SK-N-DZ (cell line): ENCODE data around the gene ACTL8.
"Not testable (repeated sequence)": the region's sequence is repeated elsewhere in the genome, so short reads cannot be mapped to it uniquely, and the experiment has no call there.

ENCODE experiments used
- DNase-seq: peaks from one replicate; pipeline ENCODE4 v3.0.0-alpha.2; 2015; ENCODE audit warnings: low spot score

Gene ACTL8

DNA sequence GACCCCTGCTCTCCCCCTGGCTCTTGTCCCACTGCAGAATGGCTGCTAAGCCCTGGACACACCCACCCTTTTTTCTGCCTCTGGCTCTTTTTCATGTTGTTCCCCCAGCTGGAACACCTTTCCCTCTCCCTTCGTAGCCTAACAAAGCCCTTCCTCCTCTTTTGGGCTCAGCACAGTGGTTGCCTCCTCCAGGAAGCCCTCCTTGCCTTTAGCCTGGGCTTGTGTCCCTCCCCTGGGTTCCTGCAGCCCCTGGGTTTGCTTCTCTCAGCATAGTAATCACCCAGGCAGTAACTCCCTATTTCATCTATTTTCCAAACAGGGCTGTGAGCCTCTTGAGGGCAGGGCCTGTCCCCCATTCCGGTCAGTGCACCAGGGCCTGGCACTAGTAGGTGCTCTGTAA is 19.8 kb upstream of the ACTL8 start:
- no peak for DNase-seq

DNA sequence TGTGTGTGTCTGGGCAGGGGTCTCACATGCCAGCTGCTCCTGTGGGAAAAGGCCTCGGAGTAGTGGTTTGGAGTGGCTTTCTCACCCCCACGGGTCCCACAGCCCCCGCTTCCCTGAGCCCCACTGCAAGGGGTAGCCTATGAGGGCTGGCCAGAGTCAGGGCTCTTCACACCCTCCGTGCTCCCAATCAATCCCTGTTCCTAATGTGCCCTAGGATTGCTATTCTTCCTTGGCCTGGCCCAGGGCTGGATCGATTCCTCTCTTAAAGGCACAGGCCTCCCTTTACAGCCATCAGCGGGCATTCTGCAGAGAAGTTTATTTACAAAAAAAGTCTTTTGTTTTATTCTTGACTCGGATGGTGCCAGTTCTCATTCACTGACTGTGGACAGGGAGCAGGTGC is 19.3 kb upstream of the ACTL8 start:
- no peak for DNase-seq

DNA sequence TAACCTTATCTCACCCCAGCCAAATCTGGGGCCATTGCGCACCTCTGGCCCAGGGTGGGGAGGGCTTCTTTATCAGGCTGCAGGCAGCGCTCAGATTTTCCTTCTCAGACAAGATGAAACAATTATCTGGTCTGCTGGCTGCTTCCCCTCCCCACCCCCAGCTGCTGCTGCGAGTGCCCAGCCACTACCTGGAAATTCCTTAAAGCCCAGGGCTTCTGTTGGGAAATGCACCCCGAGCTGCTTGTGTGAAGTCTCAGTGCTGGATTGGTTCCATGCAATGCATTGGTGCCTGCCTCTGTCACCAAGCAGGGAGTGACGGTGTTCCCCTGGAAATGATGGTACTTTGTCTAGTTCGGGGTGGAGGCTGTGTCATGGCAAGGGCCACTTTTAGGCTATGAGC is 18.5 kb upstream of the ACTL8 start:
- DNase-seq, result no peak

DNA sequence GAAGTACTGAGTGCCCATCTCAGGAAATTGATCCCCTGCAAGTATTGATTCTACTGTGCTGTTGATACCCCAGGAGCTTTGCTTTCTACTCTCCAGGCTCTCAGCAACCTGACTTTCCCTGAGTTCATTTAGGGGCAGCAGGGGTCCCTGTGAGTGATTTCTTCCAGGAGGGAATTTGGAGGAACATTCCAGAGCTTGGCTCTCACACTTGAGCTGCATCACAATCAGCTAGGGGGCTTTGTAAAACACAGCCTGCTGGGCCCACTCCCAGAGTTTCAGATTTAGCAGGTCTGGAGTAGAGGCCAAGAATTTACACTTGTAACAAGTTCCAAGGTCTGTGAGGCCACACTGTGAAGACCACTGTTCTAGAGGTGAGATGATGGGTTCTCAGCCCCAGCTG is 16.1 kb upstream of the ACTL8 start:
- DNase-seq, result no peak

DNA sequence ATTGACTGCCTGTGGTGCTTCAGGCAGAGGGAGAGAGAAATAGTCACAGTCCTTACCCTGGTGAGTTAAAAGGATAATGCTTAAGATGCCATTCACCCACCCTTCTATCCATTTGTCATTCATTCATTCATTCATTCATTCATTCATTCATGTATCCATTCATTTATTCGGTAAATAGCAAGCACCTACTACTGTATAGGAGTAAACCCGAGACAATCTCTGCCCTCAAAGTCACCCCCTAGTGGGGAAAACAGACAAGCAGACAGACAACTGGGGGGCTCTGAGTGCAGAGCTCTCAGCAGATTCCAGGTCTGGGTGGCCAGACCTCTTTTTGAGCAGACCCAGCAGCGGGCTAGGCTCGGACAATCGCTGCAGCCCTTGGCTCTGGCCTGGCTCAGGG is 14.1 kb upstream of the ACTL8 start:
- DNase-seq, result no peak

DNA sequence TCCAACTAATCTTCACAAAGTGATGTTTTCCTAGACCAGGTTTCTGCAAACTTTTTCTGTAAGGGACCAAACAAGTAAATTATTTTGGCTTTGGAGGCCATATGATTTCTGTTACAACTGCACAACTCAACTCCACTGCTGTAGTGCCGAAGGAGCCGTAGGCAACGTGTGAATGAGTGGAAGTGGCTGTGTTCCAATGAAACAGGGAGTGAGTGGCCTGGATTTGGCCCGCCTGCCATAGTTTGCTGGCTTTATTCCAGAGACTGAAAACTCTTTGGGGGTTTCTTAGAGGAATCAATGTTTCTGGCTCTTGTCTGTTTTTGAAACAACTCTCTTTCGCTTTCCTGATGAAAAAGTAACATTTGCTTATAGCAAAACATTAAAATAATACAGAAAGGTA is 12.6 kb upstream of the ACTL8 start:
- no peak for DNase-seq

DNA sequence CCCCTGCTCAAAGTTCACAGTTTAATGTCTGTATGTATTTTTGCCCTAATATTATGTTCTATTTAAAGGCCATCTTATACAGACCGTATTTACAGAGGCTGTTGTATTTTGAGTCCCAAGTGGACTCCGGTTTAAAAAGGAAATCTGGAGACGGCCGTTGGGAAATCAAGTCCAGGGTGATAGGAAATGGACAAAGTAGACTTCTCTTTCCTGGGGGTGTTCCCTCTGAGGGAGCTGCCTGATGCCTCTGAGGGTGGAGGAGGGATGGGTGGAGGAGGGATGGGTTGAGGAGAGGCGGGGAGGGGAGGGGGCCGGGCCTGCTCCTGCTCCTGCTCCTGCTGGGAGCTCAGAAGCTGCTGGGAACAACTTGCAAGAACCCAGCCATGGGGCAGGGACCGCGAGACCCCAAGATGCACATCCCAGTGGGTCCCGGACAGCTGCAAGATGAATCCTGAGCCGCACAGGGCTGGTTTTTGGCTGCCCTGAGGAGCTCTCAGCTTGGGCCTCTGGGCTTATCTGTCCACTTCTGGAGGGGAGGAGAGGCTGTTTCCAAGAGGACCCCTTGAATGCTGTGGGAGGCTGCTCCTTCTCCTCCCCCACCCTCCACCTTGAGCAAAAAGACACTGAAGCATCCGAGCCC is 12.0 kb upstream of the ACTL8 start:
- DNase-seq, result no peak

DNA sequence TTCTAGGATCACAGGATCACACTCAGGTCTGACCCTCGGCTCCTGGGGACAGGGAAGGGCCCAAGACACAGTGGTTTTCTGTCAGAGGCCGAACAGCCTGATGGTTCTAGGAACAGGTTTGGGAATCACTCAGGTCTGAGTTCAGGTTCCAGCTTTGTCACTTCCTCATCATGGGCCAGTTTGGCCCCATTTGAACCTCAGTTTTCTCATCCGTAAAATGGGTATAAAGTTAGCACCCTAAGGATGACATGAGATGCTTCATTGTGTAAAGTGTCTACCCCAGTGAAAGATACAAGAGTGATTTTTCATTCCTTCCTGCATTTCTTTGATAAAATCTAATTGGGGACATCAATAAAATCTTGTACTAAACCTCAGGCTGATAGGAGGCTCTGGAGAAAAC is 11.2 kb upstream of the ACTL8 start:
- DNase-seq, result no peak

DNA sequence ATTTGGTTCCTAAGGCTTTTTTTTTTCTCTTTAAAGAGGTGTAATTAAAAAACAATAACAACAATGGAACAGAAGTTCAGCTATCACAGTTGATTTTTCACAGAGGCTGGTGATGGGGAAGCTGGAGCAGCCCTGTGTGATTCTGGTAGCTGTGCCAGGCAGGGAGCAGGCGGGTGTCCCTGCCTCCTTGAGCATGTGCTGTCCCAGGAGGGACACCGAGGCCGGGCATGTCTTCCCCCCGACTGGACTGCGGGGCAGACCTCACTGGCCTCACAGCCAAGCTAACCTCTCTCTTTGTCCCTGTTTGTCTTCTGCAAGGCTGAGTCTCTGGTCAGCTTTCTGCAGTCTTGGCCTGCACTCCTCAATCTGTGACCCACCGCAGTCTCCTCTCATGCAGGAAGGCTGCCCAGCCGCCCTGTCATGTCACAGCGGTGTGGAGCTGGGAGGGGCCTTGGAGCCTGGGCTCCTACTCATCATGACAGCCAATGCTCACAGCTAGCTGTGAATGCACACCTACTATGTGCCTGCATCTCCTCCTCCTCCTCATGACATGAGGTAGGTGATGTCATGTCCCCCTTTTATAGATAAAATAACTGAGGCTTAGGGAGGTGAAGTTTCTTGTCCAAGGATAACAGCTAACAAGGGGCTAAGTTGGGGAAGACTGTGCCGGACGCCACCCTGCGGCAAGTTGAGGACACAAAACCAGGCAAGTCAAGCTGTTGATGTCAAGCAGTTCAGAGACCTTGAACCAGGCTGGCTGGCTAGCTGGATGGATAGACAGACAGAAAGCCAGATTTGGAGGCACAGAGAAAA is 10.3 kb upstream of the ACTL8 start:
- DNase-seq, result no peak

DNA sequence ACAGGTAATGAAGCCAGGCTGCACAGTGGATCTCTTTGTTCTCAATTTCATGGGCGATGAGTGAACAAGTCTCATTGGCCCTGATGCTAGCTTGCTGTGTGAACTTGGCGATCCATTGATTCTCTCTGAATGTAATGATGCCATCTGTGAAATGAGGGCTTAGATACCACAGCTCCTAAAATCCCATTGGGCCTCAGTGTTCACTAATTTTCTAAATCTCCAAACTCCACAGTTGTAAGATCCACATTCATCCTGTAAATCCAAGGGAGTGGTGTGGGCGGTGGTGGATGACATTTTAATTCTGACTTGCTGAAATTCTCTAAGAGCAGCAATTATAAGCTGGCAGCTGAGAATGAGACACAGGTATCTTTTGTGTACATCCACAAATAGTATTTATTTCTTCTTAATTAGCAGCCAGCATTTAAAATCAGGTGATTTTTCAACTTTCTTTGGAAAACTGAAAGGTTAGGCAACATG is 9.6 kb upstream of the ACTL8 start:
- DNase-seq, result no peak

DNA sequence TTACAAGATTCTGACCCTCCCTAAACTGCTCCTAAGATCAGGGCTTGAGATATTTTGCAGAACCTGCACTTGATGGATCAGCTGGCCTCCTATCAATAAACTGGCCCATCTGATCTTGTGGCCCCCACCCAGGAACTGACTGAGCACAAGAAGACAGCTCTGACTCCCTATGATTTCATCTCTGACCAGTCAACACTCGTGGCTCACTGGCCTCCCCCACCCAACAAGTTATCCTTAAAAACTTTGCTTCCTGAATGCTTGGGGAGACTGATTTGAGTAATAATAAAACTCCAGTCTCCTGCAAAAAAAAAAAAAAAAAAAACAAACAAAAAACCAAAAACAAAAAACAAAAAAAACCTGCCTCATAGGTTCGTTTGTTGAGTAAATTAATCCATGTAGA is 8.9 kb upstream of the ACTL8 start:
- DNase-seq, result not testable (repeated sequence)

DNA sequence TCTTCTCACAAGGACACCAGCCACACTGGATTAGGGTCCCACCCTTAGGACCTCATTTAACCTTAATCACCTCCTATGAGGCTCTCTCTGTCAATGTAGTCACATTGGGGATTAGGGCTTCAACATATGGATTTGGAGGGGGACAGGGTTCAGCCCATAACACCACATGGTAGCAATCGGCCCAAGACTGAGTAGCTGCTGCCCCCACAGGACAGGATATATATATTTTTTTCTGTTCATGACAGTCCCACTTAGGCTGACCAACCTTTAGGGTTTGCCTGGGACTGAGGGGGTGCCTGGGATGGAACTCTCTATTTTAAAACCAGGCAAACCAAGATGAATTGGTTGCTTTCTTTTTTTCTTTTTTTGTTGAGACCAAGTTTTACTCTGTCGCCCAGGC is 8.2 kb upstream of the ACTL8 start:
- no peak for DNase-seq

DNA sequence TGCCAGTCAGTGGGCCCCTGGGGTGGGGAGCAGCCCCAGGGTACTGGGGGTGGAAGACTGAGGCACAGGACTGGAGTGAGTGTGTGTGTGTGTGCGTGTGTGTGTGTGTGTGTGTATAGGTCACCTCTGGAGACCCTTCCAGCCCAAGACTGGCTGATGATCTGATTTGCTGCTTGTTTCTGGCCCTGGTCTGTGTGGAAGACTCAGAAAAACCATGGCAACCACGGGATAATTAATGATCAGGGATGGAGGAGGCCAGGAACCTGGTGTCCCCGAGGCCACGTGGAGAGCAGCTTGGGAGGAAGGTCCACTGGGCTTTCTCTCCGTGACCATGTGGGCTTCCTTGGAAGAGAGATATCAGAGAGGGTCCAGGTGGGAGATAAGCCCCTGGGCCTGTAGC is 4.8 kb upstream of the ACTL8 start:
- DNase-seq, result no peak

DNA sequence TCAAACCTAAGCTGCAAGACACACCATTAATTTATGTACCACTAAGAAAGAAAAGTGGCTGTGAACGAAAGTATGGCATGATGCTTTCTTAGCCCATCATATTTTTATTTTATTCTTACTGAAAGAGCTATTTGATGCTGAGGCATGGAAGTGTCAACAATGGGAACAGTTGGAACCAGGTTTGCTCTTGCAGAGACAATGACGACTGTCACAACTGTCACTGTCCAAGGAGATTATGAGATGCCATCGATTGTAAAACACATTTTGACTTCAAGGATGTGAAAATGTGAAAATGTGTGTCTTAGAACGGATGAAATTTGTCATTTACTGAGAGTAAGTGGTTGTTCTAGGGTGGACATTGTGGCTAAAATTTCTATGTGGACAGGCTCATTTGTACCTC is 2.8 kb upstream of the ACTL8 start:
- no peak for DNase-seq

DNA sequence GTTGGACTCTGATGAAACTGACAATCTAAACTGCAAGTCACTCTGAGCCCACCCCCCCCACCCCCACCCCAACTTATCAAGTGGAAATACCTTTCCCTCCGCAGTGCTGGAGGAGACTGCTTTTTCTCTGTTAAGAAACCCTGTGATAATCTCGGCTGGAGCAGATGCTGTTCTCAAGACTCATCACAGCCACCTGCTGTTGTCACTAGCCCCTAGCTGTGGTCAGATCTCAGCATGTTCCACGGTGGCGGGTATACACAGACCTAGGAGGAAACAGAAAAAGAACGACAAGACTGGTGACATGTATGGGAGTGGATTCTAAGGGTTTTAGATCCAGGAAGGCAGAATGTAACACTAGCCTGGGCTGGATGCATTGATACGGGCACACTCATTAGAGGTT is 2.3 kb downstream of the ACTL8 start:
- no peak for DNase-seq

DNA sequence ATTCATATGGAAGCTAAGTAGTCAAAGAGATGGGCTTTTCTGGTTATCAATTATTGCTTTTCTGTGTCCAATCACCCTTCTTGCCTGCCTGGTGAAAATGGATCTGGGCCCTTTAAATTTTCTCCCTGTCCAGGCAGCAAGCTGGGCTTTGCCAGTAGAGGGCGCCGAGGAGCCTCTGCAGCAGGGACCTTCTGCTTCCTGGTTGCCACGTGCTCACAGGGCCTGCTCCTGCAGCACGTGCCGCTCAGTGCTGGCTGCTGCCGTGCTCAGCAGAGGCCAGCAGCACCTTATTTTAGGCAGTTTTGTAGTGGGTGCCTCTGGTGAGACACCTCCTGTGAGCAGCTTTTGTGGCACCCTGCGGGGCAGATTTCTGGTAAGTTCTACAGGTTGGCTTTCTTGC is 4.0 kb downstream of the ACTL8 start:
- no peak for DNase-seq

DNA sequence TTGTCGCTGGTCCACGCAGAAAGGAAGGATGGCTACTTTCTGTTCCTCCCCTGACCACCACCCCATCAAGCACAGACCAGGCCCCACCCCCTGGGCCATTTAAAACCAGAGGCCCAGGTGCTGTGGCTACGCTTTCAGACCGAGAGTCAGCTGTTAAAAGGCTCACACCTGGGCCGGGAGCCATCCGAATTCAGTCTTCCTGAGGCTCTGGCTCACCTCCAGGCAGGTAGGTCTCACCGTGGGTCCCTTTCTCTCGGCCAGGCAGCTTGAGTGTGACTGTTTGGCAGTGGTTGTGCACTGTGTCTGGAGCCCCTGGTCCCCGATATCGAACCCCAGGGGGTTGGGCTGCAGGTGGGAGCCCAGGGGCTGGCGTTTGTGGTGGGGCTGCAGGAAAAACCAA is 7.2 kb downstream of the ACTL8 start:
- DNase-seq, result no peak

DNA sequence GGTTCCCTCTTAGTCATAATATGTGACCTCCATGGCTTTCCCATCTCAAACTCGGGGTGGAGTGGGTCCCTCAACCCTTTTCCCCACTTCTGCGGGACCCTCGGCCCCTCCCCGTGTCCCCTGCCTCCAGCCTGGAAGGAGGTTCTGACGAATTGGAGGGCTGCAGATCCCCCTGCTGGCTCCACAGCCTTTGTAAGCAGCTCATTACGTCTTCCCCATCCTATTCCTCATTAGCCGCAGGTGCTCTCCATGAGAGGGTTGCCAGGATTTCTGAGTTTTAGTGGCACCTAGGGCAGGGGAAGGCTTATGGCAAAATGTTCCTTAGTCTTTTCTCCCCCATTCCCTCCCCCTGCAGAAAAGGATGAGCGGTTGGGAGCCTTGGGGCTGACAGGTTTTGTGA is 8.3 kb downstream of the ACTL8 start:
- DNase-seq, result no peak

DNA sequence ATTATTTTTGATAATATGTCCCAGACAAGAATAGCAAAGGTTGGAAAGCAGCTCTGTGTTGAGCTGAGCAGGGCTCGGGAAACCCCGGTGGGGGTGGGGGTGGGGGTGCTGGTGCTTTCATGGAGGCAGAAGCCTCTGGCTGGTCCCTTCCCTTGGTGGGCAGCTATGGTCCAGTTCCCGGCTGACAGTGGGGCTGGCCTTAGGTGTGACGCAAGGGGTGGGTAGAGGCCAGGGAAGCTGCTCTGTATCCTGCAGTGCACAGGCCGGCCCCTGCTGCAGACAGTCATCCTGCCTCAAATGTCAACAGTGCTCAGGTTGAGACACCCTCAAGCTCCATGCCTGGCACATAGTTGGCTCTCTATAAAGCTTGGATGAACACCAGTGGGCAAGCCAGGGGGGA is 8.9 kb downstream of the ACTL8 start:
- no peak for DNase-seq

DNA sequence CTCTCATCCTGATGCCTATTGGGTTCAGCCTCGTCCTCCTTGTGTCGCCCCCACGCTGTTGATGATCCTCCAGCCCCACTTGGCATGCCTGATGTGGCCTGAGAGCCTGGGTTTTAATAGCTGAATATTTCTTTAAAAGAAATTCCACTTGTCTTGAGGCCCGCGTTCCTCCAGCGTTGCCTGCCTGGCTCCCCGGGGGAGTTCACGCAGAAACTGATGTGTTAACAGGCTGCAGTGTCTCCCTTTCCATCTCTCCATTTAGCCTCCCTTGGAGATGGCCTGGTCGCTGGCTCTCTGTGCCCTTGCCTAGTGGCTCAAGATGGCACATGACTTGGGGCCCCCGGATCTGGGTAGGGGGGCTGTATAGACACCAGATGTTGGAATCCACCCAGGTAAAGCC is 9.5 kb downstream of the ACTL8 start:
- no peak for DNase-seq

DNA sequence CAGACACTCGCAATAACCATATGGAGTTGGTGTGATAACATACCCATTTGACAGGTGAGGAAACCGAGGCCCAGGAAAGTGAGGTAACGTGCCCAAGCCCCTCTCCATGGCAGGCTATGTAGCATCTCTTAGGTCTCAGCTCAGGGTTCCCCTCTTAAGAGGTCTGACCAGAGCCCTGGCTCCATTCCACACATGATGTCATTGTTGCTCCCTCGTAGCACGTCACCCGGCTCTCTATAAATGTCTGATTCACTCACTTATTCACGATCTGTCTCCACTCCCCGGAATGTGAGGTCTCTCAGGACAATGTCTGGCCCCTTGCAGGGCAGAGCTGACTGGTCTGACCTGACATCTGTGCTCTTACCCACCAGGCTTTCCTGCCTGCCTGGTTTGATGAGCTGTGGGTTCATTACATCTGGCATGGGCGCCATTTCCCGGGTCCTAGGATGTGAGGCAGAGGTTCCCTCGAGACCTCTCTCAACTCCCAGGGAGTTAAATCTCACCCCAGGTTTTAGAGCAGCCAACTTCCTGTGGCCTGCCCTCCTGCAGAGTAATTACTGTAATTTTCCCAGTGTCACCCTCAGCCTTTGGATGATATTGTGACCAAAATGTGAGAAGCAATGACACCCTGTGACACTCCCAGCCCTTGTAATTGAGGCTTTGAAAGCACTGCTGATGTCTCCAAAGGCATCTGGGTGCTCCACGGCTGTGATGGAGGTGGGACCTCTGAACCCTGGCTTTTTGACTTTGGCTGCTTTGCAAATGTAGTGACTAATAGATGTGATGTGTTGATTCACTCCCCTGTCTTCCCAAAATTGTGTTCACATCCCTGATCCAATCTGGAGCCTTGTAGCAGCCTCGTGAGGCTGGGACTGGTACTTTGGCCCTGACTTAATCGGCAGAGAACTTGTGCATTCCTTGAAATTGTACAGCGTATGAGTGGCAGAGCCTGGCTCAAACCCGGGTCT is 10.6 kb downstream of the ACTL8 start:
- DNase-seq, result no peak

DNA sequence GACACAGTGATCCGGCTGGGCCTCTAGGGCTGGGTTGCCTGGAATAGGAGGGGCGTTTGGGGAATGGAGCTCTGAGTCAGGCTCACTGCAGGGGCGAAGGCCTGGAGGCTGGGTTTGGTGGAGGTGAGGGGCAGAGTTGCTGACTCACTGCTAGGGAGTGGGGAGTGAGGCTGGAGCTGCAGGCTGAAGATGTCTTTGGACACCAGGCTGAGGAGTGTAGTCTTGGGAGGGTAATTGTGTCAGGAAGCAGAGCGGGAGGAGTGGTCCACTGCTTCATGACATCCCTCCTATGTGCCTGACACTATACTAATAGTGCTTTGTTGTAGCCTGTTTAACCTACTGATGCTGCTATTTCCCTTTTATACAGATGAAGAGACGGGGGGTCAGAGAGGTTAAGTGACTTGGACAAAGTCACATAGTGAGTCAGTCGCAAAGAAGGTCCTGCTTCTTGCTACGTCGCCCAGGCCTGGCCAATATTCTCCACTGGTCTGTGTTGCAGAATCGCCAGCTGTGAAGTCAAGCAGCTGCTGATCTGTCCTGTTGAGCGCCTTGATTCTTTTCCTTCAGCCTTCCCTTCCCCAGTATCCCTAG is 13.6 kb downstream of the ACTL8 start:
- no peak for DNase-seq
